Activated gamma-delta T cell (primary cell): Measurements from ENCODE around the gene ATF4.

Source experiments
- DNase-seq: peaks from one replicate; lab custom pipeline; 2025; lab: John Stamatoyannopoulos, UW
- total RNA-seq, 2 donors: gene quantifications; one replicate each; lab custom pipeline; 2026; lab: John Stamatoyannopoulos, UW

The ATF4 gene, protein sequence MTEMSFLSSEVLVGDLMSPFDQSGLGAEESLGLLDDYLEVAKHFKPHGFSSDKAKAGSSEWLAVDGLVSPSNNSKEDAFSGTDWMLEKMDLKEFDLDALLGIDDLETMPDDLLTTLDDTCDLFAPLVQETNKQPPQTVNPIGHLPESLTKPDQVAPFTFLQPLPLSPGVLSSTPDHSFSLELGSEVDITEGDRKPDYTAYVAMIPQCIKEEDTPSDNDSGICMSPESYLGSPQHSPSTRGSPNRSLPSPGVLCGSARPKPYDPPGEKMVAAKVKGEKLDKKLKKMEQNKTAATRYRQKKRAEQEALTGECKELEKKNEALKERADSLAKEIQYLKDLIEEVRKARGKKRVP
- 492 to 534 reads per million in 2 donors for total RNA-seq

DNA sequence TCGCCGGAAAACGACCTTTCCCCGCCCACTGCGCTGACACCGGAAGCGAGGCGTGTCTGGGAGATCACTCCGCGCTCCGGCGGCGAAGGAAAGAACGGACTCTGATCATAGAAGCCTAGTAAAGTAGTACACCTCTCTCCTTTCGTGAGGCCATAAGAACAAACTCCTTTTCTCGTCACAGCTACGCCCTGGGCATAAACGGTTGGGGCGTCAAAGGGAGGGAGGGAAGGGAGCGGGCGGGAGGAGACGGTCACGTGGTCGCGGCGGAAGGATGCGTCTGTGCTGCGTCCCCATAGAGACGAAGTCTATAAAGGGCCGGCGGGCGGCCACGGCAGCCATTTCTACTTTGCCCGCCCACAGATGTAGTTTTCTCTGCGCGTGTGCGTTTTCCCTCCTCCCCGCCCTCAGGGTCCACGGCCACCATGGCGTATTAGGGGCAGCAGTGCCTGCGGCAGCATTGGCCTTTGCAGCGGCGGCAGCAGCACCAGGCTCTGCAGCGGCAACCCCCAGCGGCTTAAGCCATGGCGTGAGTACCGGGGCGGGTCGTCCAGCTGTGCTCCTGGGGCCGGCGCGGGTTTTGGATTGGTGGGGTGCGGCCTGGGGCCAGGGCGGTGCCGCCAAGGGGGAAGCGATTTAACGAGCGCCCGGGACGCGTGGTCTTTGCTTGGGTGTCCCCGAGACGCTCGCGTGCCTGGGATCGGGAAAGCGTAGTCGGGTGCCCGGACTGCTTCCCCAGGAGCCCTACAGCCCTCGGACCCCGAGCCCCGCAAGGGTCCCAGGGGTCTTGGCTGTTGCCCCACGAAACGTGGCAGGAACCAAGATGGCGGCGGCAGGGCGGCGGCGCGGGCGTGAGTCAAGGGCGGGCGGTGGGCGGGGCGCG lies at the start of gene ATF4:
Gene ATF4 (plus strand): TSS at position 337 of the 880 bp plus-strand sequence. CDS start 884 bp downstream, outside the sequence.
- DNase-seq: peak; percentile 79

DNA sequence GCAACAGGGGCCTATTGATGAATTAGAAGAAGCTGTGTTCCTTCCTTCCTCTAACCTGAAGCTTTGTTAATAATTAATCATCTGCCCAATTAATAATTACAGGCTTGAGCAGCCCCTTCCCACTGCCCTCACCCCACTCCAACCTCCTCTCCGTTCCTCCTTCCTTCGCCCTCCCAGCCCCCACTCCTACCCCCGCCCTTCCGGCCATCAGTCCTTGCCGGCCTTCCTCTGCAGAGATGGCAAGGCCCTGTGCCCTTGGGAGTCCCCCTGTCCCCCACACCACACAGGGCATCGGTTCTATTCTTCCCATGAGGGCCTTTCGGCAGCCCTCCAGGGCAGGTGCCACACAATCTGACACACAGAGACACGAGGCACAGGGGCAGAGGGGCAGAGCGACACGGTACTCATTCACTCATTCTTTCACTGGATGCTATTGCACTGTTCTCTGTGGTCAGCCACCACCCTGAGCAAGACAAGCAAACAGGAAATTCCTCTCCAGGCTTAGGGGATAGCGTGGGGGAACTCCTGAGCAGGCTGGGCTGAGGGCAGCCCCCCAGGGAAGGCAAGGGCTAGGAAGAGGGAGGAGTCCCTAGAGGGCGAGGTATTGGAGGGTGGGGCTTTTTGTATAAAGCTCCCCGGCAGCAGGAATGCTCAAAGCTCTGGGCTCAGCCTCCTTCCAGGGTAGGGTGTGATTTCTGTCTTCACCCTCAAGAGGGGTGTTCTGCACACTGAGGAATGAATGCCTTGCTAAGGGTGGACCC lies 48.8 kb upstream of the ATF4 start:
- no peak for DNase-seq

DNA sequence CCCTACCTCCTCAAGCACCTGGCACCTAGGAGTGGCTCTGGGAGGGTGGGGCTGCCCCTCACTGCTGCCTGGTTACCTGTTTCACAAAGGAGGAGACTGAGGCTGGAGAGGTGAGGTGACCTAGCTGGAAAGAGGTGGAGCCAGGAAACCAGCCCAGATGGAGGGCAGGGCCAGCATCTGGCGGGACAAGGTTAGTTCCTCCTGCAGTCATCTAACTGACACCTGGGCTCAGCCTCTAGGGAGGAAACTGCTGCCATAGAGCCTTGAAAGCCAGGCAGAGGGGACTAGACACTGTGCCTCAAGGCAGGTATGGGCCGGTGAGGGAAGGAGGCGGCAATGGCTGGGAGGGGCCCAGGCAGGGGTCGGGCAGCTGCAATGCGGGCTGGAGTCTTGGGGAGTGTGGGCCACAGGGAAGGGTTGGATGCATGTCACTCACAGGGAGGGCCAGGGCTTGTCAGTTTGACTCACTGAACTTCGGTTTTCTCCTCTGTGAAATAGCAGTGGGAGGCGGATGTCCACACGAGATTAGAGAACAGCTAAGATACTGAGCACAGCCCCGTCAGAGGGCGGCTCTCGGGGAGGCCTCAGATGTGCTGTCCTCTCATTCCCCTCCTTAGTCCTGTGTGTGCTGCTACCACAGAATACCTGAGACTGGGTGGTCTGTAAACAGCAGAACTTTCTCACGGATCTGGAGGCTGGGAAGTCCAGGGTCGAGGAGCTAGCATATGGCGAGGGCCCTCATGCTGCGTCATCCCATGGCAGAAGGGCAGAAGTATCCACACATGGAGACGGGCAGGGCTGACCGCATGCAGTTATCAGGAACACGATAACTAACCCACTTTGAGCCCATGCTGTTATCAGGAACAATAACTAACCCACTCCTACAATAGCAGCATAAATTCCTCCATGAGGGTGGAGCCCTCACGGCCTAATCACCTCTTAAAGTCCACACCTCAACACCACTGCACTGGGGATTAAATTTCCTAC lies 47.5 kb upstream of the ATF4 start:
- DNase-seq: no peak

DNA sequence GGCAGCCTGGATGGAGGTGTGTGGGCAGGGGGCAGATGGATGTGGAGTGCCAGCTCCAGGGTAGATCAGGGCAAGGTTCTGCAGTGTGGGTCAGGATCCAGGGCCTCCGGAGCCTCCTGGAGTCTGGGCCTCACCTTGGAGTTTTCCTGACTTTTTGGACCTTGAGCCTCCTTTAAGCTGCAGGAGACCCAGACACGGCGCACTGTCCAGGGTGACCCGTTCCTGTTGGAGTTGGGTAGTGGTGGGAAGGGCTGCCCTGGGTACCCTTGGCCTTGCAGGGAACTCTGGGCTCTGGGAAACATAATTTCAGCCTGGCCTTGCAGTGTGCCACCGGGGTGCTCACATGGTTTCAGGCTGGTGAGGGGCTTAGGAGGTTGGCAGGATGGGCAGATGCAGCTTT lies 46.5 kb upstream of the ATF4 start:
- no peak for DNase-seq

DNA sequence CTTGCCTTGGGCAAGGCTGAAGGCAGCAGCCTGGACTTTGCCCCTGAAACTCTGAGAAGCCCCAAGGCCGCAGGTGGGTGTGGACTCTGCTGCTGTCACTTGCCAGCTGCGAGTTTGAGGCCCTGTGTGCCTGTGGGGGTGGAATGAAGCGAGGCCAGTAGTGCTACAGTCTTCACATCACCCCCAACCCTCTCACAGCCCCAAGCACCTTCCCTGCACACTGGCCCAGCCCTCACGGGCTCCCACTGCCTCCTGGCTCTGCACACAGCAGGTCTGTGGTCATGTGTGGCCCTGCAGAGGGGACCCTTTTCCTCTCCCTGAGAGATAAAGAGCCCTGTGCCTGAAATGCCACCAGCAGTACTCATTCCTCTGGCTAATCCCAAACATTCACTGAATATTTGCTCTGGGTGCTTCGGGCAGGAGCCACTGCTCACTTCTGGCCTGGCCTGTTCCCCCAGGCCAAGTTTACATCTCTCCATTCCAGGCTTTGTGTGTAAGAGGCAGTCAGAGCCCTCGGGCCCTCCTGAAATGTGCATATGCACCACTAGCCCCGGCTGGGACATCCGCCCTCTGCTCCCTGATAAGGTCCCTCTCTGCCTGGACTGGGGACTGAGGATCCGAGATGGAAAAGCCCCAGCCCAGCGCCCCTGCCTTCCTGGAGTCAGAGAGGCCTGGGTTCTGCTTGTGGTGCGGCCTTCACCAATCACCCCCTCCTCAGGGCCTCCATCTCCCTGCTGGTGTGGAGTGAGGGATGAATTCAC lies 45.8 kb upstream of the ATF4 start:
- DNase-seq: no peak

DNA sequence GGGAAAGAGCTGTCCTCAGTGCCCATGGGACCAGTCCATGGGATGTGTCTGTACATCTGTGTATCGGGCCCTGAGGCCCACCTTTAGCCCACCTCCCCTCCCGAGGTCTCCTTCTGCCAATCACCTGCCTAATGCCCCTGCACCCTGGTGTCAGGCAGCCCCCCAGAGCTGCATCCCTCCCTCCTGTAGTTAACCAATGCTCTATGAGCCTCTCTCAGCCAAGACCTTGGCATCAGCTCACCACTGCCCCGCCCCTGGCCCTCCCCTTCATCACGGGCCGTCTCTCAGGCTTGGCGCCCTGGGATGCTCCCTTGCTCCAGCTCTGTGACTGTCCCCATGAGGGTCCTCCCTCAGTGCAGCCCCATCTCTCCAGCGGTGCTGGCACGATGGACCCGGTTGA lies 45.0 kb upstream of the ATF4 start:
- no peak for DNase-seq

DNA sequence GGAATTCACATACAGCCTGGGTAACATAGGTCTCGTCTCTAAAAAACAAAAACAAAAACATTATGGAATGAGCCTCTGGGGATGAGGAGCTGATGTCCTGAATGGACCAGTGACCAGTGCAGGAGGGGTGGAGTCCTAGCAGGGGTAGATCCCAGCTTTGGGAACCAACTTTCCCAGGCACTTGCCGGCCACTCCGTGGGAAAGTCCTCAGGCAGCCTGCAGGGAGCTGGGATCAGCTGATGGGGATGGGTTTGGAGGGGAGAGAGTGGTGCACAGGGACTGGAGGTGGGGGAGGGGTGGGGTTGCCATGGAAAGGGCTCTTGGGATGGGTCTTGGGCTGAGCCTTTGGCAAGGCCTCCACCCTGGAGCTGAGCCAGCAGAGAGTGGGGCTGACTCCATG lies 44.5 kb upstream of the ATF4 start:
- no peak for DNase-seq

DNA sequence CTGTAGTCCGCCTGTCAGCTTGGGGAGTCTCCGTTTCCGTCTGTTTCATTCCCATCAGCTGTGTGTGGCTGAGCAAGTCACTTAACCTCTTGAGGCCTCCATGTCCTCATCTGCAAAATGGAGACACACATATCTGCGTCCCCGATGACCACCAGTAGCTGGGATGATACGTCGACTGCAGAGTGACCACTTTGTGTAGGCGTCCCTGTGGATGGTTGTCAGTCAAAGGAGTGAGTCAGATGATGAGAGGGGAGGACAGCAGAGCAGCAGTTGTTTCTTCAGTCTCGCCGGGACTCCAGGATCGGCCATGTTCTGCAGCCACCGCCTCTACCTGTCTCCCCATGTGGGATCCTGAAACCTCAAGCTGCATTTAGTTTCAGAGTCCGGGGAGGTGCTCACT lies 43.7 kb upstream of the ATF4 start:
- no peak for DNase-seq

DNA sequence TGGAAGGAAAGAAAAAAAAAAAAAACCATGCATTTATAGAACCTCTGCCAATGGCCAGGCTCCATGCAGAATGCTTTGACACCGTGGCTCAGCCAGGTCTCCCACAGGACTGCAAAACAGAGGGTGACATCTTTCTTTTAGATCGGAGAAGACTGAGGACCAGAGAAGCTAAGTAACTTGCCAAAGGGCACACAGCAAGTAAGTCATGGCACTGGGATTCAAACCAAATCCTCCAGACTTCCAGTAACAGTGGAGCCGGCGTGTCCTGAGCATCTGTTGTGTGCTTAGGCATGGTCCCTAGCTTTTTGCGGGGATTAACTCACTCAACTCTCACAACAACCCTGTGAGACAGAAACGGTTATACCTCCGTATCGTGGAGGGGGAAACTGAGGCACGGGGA lies 42.8 kb upstream of the ATF4 start:
- no peak for DNase-seq

DNA sequence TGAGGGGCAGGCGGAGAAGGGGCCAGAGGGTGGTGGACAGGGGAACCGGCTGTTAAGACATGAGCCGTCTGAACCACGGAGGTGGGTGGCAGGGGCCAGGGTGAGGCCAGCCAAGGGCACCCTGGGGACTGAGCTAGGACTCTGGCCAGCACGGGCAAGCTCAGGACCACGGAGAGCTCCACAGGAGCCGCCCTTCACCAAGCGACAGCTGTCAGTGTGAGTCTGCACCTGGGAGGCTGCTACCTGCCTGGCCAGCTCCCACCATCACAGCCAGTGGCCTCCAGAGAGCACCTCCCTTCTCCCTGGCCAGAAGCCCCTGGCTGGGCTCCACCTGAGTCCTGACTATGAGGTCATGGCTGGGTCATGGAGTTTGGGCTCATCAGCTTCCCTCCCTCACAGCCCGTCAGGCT lies 41.9 kb upstream of the ATF4 start:
- no peak for DNase-seq

DNA sequence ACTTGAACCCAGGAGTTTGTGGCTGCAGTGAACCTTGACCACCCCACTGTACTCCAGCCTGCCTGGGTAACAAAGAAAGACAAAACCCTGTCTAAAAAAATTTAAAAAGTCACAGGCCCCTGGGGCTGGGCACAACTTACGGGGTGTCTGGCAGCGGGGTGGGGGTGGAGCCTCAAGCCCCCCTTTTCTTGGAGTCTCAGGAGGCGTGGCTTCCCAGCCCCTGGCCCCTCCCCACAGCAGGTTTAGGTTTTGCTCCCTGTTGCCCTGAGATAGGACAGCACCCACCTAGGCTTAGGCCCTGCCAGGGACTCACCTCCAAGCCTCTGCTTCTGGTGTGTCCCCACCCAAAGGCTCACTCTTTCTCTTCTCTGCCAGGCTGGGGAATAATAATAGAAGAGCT lies 41.1 kb upstream of the ATF4 start:
- DNase-seq: no peak

DNA sequence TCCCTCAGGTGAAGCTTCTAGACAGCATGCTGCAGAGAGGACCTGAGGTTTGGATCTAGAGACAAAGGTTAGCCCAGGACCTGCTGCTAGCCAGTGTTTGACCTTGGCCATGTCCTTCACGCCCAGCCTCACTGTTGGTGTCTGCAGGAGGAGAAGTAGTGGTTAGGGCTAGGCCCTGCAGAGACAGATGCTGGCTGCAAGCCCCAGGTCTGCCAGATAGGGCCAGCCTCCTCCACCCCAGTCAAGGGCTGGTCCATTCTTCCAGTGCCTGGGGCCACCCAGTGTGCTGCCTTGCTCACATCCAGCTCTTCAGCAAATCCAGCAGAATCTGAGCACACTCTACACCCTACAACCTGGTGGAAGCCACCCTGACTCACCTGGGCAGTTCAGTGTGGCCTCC lies 39.8 kb upstream of the ATF4 start:
- DNase-seq: no peak

DNA sequence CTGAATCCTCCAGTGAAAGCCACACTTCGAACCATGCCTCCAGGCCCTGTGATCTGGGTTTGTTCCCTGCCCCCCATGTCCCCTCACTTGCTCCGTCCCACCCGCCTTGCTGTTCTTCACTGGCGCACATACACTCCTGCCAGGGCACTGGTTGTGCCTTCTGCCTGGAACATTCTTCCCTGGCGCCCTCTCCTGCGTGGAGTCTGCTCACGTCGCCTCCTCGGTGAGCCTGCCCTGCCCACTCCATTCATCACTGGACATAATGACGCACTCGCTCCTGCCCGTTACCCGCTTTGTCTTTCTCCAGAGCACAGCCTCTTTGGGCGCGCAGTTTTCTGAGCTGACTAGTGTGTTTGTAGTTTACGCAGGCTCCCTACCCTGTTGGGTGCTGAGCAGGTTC lies 39.3 kb upstream of the ATF4 start:
- DNase-seq: no peak

DNA sequence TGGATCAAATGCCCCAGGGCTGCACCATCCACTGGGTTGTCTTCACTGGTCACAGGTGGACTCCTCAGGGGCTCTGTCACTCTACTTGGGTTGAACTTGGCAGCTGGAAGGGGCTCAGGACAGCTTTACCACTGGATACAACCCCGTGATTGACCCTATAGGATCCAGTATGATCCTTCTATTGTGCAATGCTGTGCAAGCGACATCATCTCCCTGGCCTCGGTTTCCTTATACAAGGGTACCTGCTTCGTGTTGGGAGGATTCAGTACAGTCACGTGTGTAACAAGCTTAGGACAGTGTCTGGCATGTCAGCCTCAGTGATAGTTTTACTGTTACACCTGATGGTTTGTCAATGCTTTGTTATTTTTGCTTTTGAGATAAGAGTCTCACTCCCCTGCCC lies 38.8 kb upstream of the ATF4 start:
- DNase-seq: no peak

DNA sequence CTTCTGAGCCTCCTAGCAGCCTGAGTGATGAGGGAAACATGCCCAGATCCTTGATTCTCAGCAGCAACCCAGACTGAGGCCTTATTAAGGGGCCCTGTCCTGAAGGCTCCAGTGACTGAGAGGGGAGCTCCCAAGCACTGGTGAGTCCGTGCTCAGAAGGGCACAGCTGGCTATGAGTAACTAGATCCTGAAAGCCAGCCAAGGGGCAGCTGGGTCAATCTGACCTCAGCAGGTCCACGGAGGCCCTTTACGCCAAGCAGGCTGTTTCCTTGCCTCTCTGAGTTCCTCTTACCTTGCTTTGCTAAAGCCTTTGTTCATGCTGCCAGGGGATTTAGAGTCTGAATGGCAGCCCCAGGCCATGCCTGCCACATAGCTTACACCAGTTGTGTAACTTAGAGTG lies 37.6 kb upstream of the ATF4 start:
- no peak for DNase-seq

DNA sequence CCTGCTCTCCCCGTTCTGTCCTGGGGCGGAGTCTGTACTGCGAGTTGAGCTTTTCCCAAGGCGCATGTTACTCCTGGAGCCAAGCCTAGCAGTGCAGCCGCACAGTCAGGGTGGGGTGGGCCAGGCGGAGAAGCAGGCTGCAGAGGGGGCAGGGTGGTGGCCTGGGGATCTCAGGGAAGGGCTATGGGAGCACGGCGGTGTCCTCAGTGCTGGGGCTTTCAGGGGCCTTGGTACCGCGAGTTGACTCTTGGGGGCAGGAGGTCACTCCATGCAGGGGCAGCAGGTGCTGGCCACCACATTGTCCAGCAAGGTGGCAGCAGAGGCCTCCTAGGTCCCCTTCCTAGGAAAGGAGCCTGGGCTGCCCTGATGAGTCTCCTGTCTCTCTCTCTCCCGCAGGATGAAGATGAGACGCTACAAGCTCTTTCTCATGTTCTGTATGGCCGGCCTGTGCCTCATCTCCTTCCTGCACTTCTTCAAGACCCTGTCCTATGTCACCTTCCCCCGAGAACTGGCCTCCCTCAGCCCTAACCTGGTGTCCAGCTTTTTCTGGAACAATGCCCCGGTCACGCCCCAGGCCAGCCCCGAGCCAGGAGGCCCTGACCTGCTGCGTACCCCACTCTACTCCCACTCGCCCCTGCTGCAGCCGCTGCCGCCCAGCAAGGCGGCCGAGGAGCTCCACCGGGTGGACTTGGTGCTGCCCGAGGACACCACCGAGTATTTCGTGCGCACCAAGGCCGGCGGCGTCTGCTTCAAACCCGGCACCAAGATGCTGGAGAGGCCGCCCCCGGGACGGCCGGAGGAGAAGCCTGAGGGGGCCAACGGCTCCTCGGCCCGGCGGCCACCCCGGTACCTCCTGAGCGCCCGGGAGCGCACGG lies 33.2 kb upstream of the ATF4 start:
- no peak for DNase-seq

DNA sequence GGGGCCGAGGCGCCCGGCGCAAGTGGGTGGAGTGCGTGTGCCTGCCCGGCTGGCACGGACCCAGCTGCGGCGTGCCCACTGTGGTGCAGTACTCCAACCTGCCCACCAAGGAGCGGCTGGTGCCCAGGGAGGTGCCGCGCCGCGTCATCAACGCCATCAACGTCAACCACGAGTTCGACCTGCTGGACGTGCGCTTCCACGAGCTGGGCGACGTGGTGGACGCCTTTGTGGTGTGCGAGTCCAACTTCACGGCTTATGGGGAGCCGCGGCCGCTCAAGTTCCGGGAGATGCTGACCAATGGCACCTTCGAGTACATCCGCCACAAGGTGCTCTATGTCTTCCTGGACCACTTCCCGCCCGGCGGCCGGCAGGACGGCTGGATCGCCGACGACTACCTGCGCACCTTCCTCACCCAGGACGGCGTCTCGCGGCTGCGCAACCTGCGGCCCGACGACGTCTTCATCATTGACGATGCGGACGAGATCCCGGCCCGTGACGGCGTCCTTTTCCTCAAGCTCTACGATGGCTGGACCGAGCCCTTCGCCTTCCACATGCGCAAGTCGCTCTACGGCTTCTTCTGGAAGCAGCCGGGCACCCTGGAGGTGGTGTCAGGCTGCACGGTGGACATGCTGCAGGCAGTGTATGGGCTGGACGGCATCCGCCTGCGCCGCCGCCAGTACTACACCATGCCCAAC lies 32.4 kb upstream of the ATF4 start:
- DNase-seq: no peak

DNA sequence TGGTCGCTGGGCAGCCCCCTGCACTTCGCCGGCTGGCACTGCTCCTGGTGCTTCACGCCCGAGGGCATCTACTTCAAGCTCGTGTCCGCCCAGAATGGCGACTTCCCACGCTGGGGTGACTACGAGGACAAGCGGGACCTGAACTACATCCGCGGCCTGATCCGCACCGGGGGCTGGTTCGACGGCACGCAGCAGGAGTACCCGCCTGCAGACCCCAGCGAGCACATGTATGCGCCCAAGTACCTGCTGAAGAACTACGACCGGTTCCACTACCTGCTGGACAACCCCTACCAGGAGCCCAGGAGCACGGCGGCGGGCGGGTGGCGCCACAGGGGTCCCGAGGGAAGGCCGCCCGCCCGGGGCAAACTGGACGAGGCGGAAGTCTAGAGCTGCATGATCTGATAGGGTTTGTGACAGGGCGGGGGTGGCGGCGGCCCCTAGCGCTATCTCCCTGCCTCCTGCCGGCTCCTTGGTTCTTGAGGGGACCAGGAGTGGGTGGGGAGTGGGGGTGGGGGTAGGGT lies 31.7 kb upstream of the ATF4 start:
- no peak for DNase-seq
